Hematopoietic multipotent progenitor cell treated with erythropoietin and hydrocortisone succinate and interleukin-3 and kit ligand, for 4 days (in vitro differentiated cells): Measurements from ENCODE around the gene MYL9.
"Not testable (repeated sequence)": the region's sequence is repeated elsewhere in the genome, so short reads cannot be mapped to it uniquely, and the experiment has no call there.

Source experiments
- DNase-seq: peaks from one replicate; pipeline ENCODE4 v3.0.0-alpha.2; 2015

Gene MYL9

GRCh38 chr20:36549942-36550789 lies 8.8 kb downstream of the MYL9 start:
- DNase-seq: no peak

GRCh38 chr20:36550790-36551299 lies 9.5 kb downstream of the MYL9 start:
- DNase-seq: no peak

GRCh38 chr20:36555248-36555647 lies 13.9 kb downstream of the MYL9 start:
- no peak for DNase-seq

- no peak for DNase-seq
These were observed 21.4 kb downstream of the MYL9 start for GRCh38 chr20:36562724-36563123.

- no peak for DNase-seq
These were observed 22.1 kb downstream of the MYL9 start for GRCh38 chr20:36563374-36563773.

- DNase-seq: not testable (repeated sequence)
These were observed 22.9 kb downstream of the MYL9 start for GRCh38 chr20:36564078-36564725.

GRCh38 chr20:36564726-36565121 lies 23.4 kb downstream of the MYL9 start:
- DNase-seq: not testable (repeated sequence)

- DNase-seq: no peak
These were observed 24.2 kb downstream of the MYL9 start for GRCh38 chr20:36565520-36565919.

- no peak for DNase-seq
These were observed 28.6 kb downstream of the MYL9 start for GRCh38 chr20:36569847-36570429.

GRCh38 chr20:36571564-36572504 lies 30.5 kb downstream of the MYL9 start:
- peak; percentile 63 for DNase-seq

- DNase-seq: peak; percentile 73
These were observed 31.4 kb downstream of the MYL9 start for GRCh38 chr20:36572701-36573102.

GRCh38 chr20:36573103-36573797 lies 31.9 kb downstream of the MYL9 start, which contains the start of gene TGIF2:
Gene TGIF2, plus strand, starts transcription at chr20:36573597. Its CDS starts 5,178 bp downstream, at chr20:36578775.
- DNase-seq: peak; percentile 96

GRCh38 chr20:36573798-36574365 lies 32.6 kb downstream of the MYL9 start:
- DNase-seq: peak; percentile 76

GRCh38 chr20:36574366-36575135 lies 33.2 kb downstream of the MYL9 start:
- DNase-seq: peak; percentile 64

- no peak for DNase-seq
These were observed 34.7 kb downstream of the MYL9 start for GRCh38 chr20:36576081-36576445.

- DNase-seq: no peak
These were observed 37.2 kb downstream of the MYL9 start for GRCh38 chr20:36578356-36579041.

- no peak for DNase-seq
These were observed 38.8 kb downstream of the MYL9 start for GRCh38 chr20:36579996-36580545.

GRCh38 chr20:36582322-36582721 lies 41.0 kb downstream of the MYL9 start:
- DNase-seq: no peak

- no peak for DNase-seq
These were observed 41.5 kb downstream of the MYL9 start for GRCh38 chr20:36582821-36583220.

- no peak for DNase-seq
These were observed 42.7 kb downstream of the MYL9 start for GRCh38 chr20:36584018-36584481.
